Superior temporal gyrus (tissue), 1 donor: ENCODE data around the gene ZBTB12.

Experiments
- DNase-seq: peaks from one replicate; pipeline ENCODE4 v3.0.0-alpha.2; 2016; ENCODE audit errors: extremely low spot score

Gene ZBTB12

GRCh38 chr6:31896856-31897611, 4.9 kb downstream of the ZBTB12 start:
- no peak for DNase-seq

- DNase-seq: no peak
Observed at GRCh38 chr6:31896493-31896855, 5.4 kb downstream of the ZBTB12 start.

- no peak for DNase-seq
Observed at GRCh38 chr6:31892821-31893220, 9.1 kb downstream of the ZBTB12 start.

GRCh38 chr6:31889331-31889972, 12.4 kb downstream of the ZBTB12 start:
- no peak for DNase-seq

GRCh38 chr6:31888276-31889258, 13.3 kb downstream of the ZBTB12 start:
- no peak for DNase-seq

- DNase-seq: no peak
Observed at GRCh38 chr6:31887173-31888007, 14.5 kb downstream of the ZBTB12 start.

- no peak for DNase-seq
Observed at GRCh38 chr6:31886541-31886991, 15.3 kb downstream of the ZBTB12 start.

GRCh38 chr6:31884528-31885035, 17.3 kb downstream of the ZBTB12 start:
- DNase-seq: no peak

GRCh38 chr6:31883676-31884075, 18.2 kb downstream of the ZBTB12 start:
- no peak for DNase-seq

GRCh38 chr6:31882344-31882743, 19.5 kb downstream of the ZBTB12 start:
- DNase-seq: no peak

GRCh38 chr6:31881136-31881859, 20.6 kb downstream of the ZBTB12 start:
- no peak for DNase-seq

GRCh38 chr6:31880616-31881015, 21.3 kb downstream of the ZBTB12 start:
- no peak for DNase-seq

GRCh38 chr6:31879901-31880300, 22.0 kb downstream of the ZBTB12 start:
- no peak for DNase-seq

GRCh38 chr6:31879143-31879542, 22.7 kb downstream of the ZBTB12 start:
- no peak for DNase-seq

GRCh38 chr6:31878726-31879125, 23.2 kb downstream of the ZBTB12 start, which contains the start of gene SLC44A4:
Gene SLC44A4 (minus strand): TSS chr6:31878997. CDS start chr6:31878980, 17 bp downstream.
- DNase-seq: no peak

- DNase-seq: no peak
Observed at GRCh38 chr6:31878222-31878621, 23.7 kb downstream of the ZBTB12 start.

- DNase-seq: no peak
Observed at GRCh38 chr6:31877651-31878161, 24.2 kb downstream of the ZBTB12 start.

GRCh38 chr6:31877125-31877650, 24.7 kb downstream of the ZBTB12 start:
- DNase-seq: no peak

- no peak for DNase-seq
Observed at GRCh38 chr6:31876357-31876756, 25.5 kb downstream of the ZBTB12 start.

- DNase-seq: no peak
Observed at GRCh38 chr6:31875877-31876276, 26.0 kb downstream of the ZBTB12 start.
